SIG-M5 treated with dmso at 0.1 percent for 504 hours (cell line): Measurements from ENCODE around the gene RAD51D.
"Not testable (repeated sequence)": the region's sequence is repeated elsewhere in the genome, so short reads cannot be mapped to it uniquely, and the experiment has no call there.

Experiments used
- DNase-seq: peaks from one replicate; lab custom pipeline; 2025; ENCODE audit not compliant: unreplicated experiment; lab: John Stamatoyannopoulos, UW

Gene RAD51D

DNA sequence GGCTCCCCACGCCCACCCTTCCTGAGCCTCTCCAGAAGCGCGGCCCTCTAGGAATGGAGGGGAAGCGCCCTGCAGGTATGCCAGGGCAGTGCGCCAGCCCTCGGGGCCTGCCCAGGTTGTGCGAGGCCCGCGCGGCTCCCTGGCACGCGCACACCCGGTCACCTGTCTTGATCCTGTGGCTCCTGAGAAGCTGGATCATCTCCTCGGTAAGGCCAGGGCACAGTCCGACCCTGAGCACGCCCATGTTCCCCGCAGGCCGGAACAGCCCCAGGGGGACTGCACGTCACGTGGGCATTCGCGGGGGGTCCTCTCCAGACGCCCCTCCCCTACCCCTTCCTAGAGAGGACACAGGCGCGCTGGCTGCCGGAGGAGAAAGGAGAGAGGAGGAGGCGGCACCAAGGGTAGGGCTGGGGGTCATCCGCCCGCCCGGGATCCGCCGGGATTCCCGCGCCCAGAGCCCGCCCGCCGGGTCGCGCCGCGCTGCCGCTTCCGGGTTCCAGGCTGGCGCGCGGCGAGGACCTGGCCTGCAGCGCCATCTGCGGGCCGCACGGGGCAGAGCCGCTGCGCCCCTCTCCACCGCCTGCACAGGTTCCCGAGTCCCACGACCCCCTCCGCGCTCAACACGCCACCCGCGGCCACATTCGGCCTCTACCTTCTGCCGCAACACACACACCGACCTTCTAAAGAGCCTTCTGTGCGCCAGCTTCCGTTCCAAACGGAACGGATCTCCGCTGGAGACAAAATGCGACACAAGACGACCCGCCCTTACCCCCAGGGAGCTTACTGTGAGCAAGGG lies at the start of gene RAD51D:
Gene RAD51D, minus strand, starts transcription at position 491 of the 796 bp plus-strand sequence. Its CDS starts 247 bp downstream, at position 244.
- peak; percentile 65 for DNase-seq

DNA sequence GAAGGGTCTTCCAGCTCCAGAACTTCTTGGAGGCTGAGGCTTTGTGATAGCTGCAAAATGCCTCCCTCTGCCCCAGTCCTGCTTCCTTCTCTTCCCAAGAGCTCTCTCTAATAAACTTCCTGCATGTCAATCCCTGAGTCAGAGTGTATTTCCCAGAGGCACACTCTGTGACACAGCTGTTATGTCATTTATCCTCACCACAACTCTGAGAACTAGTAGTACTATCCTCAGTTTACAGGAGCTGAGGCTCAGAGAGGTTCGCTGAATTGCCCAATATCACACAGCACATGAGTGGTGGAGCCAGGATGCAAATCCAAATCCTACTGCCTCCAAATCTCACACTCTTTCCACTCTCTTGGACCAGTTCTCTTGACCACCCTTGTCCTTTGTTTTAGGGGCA lies 48.0 kb upstream of the RAD51D start:
- no peak for DNase-seq

DNA sequence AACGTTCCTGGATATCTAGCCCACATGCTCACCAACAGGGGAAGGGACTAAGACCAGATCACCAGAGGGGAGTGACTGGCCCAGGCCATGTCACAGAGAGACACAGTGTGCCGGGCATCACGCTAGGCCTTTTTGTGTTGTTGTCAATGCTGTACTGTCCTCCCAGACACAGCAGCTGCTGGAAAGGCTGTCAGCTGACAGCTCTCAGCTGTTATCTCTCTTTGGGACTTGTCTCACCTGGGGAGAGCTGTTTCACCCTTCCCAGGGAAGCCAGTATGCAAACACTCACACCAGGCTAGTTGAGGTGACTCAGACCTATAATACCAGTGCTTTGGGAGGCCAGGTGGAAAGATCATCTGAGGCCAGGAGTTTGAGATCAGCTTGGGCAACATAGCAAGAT lies 47.4 kb upstream of the RAD51D start:
- no peak for DNase-seq

DNA sequence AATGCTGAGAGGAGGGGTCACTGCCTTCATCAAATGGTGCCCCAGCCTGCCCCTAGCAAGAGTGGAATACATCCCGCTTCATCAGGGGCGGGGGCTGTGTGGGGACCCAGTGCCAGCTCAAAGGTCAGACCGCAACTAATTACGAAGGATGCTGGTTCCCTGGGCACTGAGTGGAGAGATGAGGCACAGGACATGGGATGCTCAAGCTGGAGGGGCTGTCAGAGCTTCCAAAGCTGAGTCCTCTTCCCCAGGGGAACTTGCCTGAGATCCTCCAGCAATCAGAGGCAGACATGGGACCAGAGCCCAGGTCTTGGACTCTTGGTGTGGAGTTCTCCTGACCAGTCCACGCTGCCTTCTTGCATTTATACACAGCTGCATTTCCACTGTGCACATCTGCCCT lies 46.9 kb upstream of the RAD51D start:
- no peak for DNase-seq

DNA sequence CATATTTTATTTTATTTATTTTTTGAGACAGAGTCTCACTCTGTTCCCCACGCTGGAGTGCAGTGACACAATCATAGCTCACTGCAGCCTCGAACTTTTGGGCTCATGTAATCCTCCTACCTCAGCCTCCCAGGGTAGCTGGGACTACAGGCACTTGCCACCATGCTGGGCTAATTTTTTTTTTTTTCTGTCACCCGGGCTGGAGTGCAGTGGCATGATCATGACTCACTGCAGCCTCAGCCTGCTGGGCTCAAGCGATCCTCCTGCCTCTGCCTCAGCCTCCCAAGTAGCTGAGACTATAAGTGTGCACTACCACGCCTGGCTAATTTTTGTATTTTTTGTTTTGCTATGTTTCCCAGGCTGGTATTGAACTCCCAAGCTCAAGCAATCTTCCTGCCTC lies 45.1 kb upstream of the RAD51D start:
- DNase-seq = no peak

DNA sequence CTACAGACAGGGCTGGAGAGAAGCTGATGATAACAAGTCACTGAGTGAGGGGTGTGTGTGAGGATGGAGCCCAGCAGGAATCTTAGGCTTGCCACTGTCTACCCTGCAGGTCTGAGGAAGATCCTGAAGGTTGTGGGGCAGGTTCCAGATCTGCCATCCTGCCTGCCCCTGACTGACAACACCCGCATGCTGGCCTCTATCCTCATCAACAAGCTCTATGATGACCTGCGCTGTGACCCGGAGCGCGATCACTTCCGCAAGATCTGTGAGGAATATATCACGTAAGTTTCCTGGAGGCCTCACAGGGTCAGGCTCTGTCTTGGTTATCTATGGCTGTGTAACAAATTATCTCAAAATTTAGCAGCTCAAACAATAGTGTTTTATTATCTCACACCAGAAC lies 44.2 kb upstream of the RAD51D start:
- DNase-seq = no peak

DNA sequence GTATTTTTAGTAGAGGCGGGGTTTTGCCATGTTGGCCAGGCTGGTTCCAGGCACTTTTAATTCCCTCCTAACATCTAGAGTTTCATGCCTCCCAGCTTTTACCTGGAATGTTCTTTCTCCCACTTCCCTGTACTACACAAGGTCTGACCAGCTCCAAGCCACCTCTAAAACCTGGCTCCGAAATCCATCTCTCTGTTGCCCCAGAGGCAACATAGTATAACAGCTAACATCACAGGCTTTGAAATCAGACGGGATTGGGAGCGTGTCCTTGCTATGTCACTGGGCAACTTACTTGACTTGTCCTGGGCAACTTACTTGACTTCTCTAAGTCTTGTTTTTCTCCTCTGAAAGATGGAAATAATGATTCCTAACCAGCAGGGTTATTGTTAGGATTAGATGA lies 43.1 kb upstream of the RAD51D start:
- DNase-seq = no peak

DNA sequence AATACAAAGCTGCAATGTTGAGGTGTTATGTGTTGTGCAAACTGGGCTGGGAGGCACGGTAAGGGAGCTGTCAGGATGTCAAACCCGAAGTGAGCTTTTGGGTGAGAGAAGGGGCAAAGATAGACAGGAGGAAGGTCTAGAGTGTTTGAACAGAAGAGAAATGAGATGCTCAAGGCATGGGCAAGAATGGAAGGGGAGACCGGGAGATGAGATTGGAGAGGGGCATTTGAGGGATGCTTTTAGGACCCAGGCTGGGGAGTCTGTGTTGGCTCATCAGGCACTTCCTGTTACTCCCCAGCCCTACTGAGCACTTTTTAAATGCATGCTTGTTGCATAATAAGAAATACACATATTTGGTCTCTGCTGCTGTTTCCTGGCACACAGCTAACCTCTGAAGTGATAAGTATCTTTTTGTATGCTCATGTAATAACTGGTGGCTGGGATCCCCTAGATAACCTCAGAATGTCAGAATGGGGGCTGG lies 41.7 kb upstream of the RAD51D start:
- DNase-seq = peak; percentile 67

DNA sequence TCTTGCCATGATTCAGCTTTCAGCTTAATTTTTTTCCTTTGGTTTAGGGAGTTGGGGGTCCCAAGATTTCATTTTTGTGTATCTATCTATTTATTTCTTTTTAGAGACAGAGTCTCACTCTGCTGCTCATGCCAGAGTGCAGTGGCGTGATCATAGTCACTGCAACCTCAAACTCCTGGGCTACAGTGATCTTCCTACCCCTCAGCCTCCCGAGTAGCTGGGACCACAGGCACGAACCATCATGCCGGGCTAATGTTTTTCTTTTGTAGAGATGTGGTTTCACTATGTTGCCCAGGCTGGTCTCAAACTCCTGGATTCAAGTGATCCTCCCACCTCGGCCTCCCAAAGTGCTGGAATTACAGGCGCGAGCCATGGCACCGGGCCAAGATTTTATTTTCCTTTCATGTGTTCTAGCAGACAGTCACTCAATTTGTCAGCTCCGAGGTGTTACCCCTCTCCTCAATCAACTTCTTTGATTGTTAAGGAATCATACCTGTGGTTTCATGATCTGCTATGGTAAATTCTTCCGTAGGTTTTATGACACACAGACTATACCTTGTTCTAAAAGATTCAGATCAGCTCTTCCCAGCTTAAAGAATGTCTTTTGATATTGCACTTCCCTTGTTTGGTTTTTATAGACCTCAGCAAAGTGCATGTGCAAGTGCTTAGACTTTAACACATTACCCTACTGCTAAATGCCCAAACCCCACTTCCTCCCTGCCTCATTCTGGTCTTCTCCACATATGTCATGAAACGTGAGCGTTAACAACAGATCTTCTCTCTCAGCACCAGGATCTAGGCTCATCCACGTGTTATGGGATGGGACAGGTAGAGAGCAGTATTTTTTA lies 40.9 kb upstream of the RAD51D start:
- no peak for DNase-seq

DNA sequence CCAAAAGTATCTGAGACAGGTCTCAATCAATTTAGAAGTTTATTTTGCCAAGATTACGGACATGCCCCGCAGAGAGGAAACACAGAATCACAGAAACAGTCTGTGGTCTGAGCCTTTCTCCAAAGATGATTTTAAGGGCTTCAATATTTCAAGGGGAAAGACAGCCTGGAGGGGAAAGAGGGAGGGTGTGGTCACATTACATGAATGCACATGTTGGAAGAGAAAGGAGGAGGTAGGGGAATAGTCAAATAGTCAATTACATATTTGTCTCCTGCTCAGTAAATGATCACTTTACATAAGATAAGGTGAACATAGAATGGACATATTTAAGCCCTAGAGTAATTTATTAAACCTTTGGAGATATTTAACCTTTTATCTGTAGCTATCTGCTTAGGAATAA lies 40.3 kb upstream of the RAD51D start:
- no peak for DNase-seq

DNA sequence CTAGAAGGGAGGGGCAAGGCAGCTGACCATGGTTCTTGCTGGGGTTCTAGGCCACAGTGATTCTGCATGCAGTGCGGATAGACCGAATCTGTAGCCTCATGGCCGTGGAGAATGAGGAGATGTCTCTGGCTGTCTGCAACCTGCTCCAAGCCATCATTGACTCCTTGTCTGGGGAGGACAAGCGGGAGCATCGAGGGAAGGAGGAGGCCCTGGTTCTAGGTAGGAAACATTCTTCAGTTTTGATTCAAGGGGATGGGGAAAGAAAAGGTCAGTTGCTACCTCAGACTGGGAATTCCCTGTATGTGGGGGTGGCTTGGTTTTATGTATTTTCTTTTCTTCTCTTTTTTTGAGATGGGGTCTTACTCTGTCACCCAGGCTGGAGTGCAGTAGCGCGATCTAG lies 35.6 kb upstream of the RAD51D start:
- no peak for DNase-seq

DNA sequence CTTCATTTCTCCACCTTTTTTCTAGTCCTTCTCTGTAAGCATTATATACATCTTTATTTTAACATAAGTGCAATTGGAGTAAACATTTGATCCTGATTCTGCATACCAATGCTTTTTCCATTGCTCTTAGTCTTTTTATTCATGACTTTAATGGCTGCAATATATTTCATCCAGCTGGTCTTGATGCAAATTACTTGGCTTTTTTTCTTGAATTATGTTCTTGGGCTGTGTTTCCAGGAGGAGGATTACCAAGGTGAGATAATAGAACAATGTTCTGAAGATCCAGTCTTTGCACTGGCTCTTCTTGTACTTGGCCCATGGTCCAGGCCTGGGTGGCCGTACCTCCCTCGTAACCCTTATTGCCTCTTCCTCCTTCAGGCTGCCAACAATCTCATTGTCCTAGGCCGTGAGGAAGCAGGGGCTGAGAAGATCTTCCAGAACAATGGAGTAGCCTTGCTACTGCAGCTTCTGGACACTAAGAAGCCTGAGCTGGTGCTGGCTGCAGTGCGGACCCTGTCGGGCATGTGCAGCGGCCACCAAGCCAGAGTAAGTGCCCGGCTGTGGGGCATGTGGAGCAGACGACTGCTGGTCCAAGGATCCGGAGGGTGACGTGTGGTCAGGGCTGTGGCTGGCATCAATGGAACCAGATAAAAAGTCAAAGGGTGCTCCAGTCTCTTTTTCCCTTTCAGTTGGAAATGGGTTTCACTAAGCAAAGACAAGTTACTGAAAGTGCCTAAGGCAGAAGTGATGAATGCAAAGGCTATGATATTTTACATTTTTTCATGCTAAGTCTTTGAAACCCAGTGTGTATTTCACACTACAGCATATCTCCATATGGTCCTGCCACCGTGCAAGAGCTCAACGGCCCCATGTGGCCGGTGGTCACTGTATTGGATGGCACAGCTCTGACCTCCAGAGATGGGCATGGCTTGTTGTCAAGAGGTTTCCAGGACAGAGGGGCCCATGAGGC lies 34.8 kb upstream of the RAD51D start:
- DNase-seq = no peak

DNA sequence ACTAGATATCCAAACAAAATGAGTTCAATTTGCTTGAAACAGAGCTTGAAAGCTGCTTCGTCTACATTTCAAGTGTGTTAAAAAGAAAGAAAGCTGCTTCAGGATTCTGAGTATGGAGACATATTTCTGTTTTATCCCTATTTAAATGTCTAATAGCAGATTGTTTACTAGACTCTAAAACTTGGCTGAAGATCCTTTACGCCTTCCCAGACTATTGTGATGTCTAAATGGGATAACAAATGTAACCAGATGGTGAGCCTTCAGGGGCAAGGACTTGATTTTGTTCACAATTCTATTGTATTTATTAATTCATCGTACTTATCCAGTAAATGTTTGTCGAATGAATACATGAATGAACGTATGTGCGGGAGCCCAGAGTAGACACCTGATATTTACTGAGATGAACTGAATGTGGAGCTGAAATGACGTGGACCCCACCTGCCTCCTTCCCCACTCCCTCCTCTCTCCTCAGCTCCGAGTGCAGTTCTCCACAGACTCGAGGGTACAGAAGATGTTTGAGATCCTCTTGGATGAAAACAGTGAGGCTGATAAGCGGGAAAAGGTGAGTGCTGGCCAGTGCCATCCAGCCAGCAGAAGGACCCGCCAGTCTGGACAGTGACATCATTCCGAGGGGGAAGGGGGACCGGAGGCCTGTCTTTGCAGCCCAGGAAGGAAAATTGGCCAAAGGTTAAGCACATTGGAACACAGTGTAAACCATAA lies 32.9 kb upstream of the RAD51D start:
- no peak for DNase-seq

DNA sequence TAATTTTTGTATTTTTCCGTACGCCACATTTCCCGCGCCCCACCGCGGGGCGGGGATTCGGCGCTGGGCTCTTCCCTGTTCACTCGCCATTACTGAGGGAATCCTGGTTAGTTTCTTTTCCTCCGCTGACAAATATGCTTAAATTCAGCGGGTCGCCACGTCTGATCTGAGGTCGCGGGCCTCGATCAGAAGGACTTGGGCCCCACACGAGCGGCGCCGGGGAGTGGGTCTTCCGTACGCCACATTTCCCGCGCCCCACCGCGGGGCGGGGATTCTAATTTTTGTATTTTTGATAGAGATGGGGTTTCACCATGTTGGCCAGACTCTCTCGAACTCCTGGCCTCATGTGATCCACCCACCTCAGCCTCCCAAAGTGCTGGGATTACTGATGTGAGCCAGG lies 31.4 kb upstream of the RAD51D start:
- not testable (repeated sequence) for DNase-seq

DNA sequence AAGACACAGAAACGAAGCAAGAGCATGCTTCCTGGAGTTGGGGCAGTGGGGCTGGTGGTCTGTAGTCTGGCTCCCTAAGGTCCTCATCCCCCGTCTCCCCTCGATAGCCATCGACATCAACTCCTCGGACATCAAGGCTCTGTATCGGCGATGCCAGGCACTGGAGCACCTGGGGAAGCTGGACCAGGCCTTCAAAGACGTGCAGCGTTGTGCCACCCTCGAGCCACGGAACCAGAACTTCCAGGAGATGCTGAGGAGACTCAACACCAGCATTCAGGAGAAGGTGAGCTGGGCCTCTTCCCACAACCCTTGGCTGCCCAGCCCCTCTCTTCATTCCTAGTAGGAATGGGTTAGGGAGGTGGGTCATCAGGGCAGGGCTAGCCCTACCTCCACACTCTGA lies 30.3 kb upstream of the RAD51D start:
- no peak for DNase-seq

DNA sequence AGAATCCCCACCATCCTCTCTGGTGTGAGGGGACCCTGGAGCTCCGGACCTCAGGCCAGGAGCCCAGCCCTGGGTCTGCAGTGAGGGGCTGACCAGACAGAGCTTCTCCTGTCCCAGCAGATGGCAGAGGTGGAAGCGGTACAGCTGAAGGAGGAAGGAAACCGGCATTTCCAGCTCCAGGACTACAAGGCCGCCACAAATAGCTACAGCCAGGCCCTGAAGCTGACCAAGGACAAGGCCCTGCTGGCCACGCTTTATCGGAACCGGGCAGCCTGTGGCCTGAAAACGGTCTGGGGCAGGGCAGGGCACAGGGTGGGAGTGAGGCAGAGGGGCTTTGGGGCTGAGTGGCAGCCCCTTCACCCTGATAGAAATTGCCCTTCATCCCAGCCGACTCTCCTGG lies 28.5 kb upstream of the RAD51D start:
- no peak for DNase-seq

DNA sequence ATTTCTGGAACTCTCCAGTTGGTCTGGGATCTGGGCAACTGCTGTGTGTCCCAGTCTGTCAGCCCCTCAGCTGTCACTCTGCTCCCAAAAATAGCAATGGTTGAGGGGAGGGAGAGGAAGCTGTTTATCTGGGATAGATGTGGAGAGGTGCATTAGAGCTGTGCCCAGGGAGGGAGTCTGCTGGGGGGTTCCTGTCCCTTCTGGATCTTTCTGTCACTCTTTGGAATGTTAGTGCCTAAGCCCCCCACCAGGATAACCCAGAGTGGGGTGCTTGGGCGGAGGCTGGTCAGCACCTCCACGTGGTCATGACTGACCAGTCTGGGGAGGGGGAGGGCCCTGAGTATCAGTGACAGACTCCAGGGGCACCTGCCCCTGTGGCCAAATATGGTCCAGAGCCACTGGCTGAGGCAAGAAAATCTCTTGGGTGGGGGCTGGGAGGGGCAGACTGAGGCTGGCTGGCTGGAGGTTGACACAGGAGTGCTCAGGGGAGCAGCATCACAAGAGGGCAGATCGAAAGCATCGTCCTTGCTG lies 27.8 kb upstream of the RAD51D start, which contains the start of gene UNC45B:
Gene UNC45B, plus strand, starts transcription at position 443 of the 531 bp plus-strand sequence. CDS start 447 bp downstream, outside the sequence.
- DNase-seq = no peak

DNA sequence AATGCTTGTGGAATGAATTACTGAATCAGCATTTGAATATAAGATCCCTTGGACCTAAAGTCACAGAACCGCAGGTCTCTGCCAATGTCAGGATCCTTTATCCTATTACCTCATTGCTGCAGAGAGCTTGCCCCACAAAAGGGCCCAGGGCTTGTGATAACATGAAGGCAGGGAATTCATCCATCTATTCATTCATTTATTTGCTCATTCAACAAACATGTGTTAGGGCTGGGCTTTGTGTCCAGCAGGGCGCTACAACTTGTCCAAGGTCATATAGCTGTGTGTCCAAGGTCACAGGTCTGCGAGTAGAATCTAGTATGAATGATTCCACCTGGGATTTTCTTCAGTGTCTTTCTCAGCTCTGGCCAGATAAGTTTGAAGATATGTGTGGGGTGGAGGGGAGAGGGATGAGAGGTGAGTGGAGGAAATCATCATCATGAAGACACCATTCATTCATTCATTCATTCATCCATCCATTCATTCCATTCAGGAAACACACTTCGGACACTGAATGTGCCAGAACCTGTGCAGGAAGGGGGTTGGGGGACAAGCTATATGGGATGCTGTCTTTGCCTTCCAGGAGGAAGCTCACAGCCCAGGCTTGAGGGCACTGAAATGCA lies 26.7 kb upstream of the RAD51D start:
- DNase-seq = no peak

DNA sequence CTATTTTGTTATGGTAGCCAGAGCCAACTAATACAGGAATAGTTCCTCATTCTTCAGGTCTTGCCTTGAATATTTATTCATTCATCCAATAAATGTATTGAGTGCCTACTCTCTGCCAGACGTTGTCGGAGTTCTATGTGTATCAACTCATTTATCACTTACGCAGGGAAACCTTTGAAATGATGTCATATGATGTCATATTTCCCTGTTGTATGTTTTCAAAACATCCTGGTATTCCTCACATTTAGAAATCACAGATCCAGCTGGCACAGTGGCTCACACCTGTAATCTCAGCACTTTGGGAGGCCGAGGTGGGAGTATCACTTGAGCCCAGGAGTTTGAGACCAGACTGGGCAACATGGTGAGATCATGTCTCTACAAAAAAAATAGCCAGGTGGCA lies 25.2 kb upstream of the RAD51D start:
- DNase-seq = no peak

DNA sequence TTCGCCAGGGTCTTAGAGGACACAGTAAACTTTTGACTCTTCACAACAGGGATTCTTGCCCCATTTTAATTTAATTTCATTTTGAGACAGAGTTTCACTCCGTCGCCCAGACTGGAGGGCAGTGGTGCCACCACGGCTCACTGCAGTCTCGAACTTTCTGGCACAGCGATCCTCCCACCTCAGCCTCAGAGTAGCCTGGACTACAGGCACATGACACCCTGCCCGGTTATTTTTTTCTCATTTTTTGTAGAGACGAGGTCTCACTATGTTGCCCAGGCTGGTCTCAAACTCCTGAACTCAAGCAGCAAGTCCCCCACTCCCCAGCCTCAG lies 22.8 kb upstream of the RAD51D start:
- DNase-seq = no peak
